HepG2 (cell line): ENCODE measurements around the gene TMUB1. TPM values are rescaled to one million over a fixed set of nuclear protein-coding genes. Genes with fewer than 3 reads are reported as not detected.

Experiments used
- AHR ChIP-seq: IDR thresholded peaks from 2 replicates; pipeline ENCODE4 v1.6.1; 2018; ENCODE audit warnings: missing genetic modification reagents, missing compliant biosample characterization
- CBFB ChIP-seq: sonication (generic); formaldehyde crosslinking; IDR thresholded peaks from 2 replicates; pipeline ENCODE4 v1.4.0; 2020; ENCODE audit warnings: missing genetic modification reagents
- FOXK2 ChIP-seq: fragments of 450-650 bp; IDR thresholded peaks from 2 replicates; pipeline ENCODE4 v1.6.1; 2016
- GZF1 ChIP-seq: sonication (generic); formaldehyde crosslinking; IDR thresholded peaks from 2 replicates; pipeline ENCODE4 v1.5.1; 2020; ENCODE audit warnings: mild to moderate bottlenecking, missing genetic modification reagents
- HDAC1 ChIP-seq: sonication (generic); formaldehyde crosslinking; IDR thresholded peaks from 2 replicates; pipeline ENCODE4 v1.5.1; 2020; ENCODE audit warnings: mild to moderate bottlenecking, missing genetic modification reagents
- HOXA3 ChIP-seq: sonication (generic); formaldehyde crosslinking; IDR thresholded peaks from 2 replicates; pipeline ENCODE4 v1.5.0; 2020; ENCODE audit warnings: missing genetic modification reagents
- KIAA2018 ChIP-seq: sonication (generic); formaldehyde crosslinking; IDR thresholded peaks from 2 replicates; pipeline ENCODE4 v1.5.0; 2020; ENCODE audit warnings: mild to moderate bottlenecking, missing genetic modification reagents, borderline replicate concordance
- MIER3 ChIP-seq: IDR thresholded peaks from 2 replicates; pipeline ENCODE4 v1.6.1; 2016; ENCODE audit warnings: missing compliant biosample characterization, borderline replicate concordance
- NR1H2 ChIP-seq: sonication (generic); formaldehyde crosslinking; IDR thresholded peaks from 2 replicates; pipeline ENCODE4 v1.8.1; 2022; ENCODE audit warnings: low read depth, missing genetic modification reagents, borderline replicate concordance
- REL ChIP-seq: sonication (generic); formaldehyde crosslinking; conservative IDR thresholded peaks from 2 replicates; pipeline ENCODE4 v1.8.0; 2022; ENCODE audit warnings: mild to moderate bottlenecking, missing genetic modification reagents, moderate library complexity
- RFX3 ChIP-seq: IDR thresholded peaks from 2 replicates; pipeline ENCODE4 v1.6.1; 2016; ENCODE audit warnings: missing biosample characterization, missing genetic modification reagents
- SAP130 ChIP-seq: IDR thresholded peaks from 2 replicates; pipeline ENCODE4 v1.6.1; 2016; ENCODE audit warnings: low read depth
- SKI ChIP-seq: fragments of 450-650 bp; IDR thresholded peaks from one replicate; pipeline ENCODE4 v1.6.1; 2018; ENCODE audit warnings: mild to moderate bottlenecking; ENCODE audit not compliant: partially characterized antibody
- SUZ12 ChIP-seq: fragments of 150-350 bp; IDR thresholded peaks from 2 replicates; pipeline ENCODE4 v1.6.1; 2014; ENCODE audit warnings: low read depth, low read length
- TGIF2 ChIP-seq: IDR thresholded peaks from 2 replicates; pipeline ENCODE4 v1.6.1; 2016; ENCODE audit warnings: control low read depth, missing compliant biosample characterization
- U2AF1 ChIP-seq: fragments of 200-400 bp; formaldehyde crosslinking; optimal IDR thresholded peaks from 2 replicates; pipeline ENCODE3; 2017; ENCODE audit warnings: mild to moderate bottlenecking, low read depth, low read length
- XBP1 ChIP-seq: sonication (generic); formaldehyde crosslinking; IDR thresholded peaks from 2 replicates; pipeline ENCODE4 v1.5.0; 2020; ENCODE audit warnings: missing genetic modification reagents
- ZBTB34 ChIP-seq: sonication (generic); formaldehyde crosslinking; IDR thresholded peaks from 2 replicates; pipeline ENCODE4 v1.8.0; 2022; ENCODE audit warnings: mild to moderate bottlenecking, missing genetic modification reagents
- ZKSCAN1 ChIP-seq: fragments of 150-350 bp; IDR thresholded peaks from 2 replicates; pipeline ENCODE4 v1.6.1; 2014; ENCODE audit warnings: low read length
- ZKSCAN5 ChIP-seq: sonication (generic); formaldehyde crosslinking; IDR thresholded peaks from 2 replicates; pipeline ENCODE4 v1.5.1; 2020; ENCODE audit warnings: mild to moderate bottlenecking, missing genetic modification reagents
- ZNF432 ChIP-seq: sonication (generic); formaldehyde crosslinking; IDR thresholded peaks from 2 replicates; pipeline ENCODE4 v1.5.0; 2020; ENCODE audit warnings: missing genetic modification reagents, mild to moderate bottlenecking, borderline replicate concordance
- ZNF563 ChIP-seq: sonication (generic); formaldehyde crosslinking; IDR thresholded peaks from 2 replicates; pipeline ENCODE4 v1.8.0; 2022; ENCODE audit warnings: mild to moderate bottlenecking, moderate library complexity, missing genetic modification reagents
- ZNF572 ChIP-seq: sonication (generic); formaldehyde crosslinking; IDR thresholded peaks from 2 replicates; pipeline ENCODE4 v1.5.1; 2020; ENCODE audit warnings: mild to moderate bottlenecking, missing genetic modification reagents
- ZNF652 ChIP-seq: IDR thresholded peaks from 2 replicates; pipeline ENCODE4 v1.6.1; 2016; ENCODE audit warnings: low read depth, borderline replicate concordance
- polyA plus RNA-seq, 8 experiments: library from polyadenylated mRNA; depleted of rRNA in 3 of 8; stranded (reverse) in 7 of 8; unstranded in 1 of 8; fragments of >200 nt; fragmentation: Illumina TruSeq in 4 of 8; extraction: Trizol in 4 of 8; gene quantifications; 2 replicates each; pipeline versions ENCODE4 v1.2.1 to v1.2.3, GENCODE V29; 2011 to 2016; ENCODE audit warnings: low read depth in 4 of 8, missing spikeins in 1 of 8, mixed read lengths in 1 of 8; ENCODE audit not compliant: insufficient read depth in 1 of 8
- total RNA-seq, 5 experiments: library from RNA; depleted of rRNA; stranded (reverse); fragments of >200 nt; fragmentation: Illumina TruSeq; extraction: Trizol; gene quantifications; 2 replicates each; pipeline ENCODE4 v1.2.3, GENCODE V29; 2016; ENCODE audit warnings: low read depth in 1 of 5

TMUB1 gene
- total and polyA plus RNA-seq, 2 of the 13 experiments (the other 11 are each of a cell fraction or from before 2014, with no cell fraction given): 44.8 to 51.6 TPM

- TF ChIP-seq KIAA2018 (0 out of 2 replicates have a peak, but pooled peaks have one; percentile 18), FOXK2 (no peak), CBFB (CRISPR knock-in tag) (no peak), XBP1 (CRISPR knock-in tag) (no peak), HDAC1 (peak; percentile 83), U2AF1 (no peak), GZF1 (CRISPR knock-in tag) (peak; percentile 66; the same call in 1 of the 2 replicates), ZNF432 (CRISPR knock-in tag) (no peak), ZNF563 (CRISPR knock-in tag) (peak; percentile 14; the same call in 1 of the 2 replicates), MIER3 (CRISPR knock-in tag) (no peak), SAP130 (peak; percentile 85), ZBTB34 (0 out of 2 replicates have a peak, but pooled peaks have one; percentile 42), HOXA3 (CRISPR knock-in tag) (peak; percentile 77), ZKSCAN5 (CRISPR knock-in tag) (no peak), ZKSCAN1 (no peak), ZNF652 (no peak), NR1H2 (CRISPR knock-in tag) (0 out of 2 replicates have a peak, but pooled peaks have one; percentile 55), RFX3 (CRISPR knock-in tag) (no peak), REL (no peak; the same call in 1 of the 2 replicates), SUZ12 (peak; percentile 45; the same call in 1 of the 2 replicates), TGIF2 (CRISPR knock-in tag) (no peak), AHR (CRISPR knock-in tag) (no peak), SKI (peak; percentile 48), ZNF572 (CRISPR knock-in tag) (no peak)
Measured at GRCh38 chr7:151080522-151081169, 2.6 kb downstream of the TMUB1 start, which contains the start of gene FASTK (continued).
